GM18507 (cell line): ENCODE data around the gene APOF.
"Not testable (repeated sequence)": the region's sequence is repeated elsewhere in the genome, so short reads cannot be mapped to it uniquely, and the experiment has no call there.

Experiments used
- DNase-seq: peaks from one replicate; pipeline ENCODE4 v3.0.0; 2011; ENCODE audit warnings: low read depth; ENCODE audit not compliant: insufficient read length; ENCODE audit errors: extremely low spot score
- FAIRE-seq: peaks from 2 replicates; lab custom pipeline; 2011; peaks lifted over from hg19 to GRCh38; lab: Jason Lieb, UNC

The APOF gene

GRCh38 chr12:56334490-56334793 lies 28.2 kb downstream of the APOF start:
- FAIRE-seq = no peak
- no peak for DNase-seq

GRCh38 chr12:56333679-56334489 lies 28.8 kb downstream of the APOF start, which contains the start of gene PAN2:
TSS of gene PAN2 (minus strand) at chr12:56334000. CDS start at chr12:56333094, 906 bp downstream.
- peak; percentile 91 for DNase-seq
- FAIRE-seq = peak; percentile 95

- no peak for DNase-seq
- no peak for FAIRE-seq
Measured at GRCh38 chr12:56333197-56333678, 29.4 kb downstream of the APOF start.

- FAIRE-seq = no peak
- no peak for DNase-seq
Measured at GRCh38 chr12:56332512-56333196, 30.0 kb downstream of the APOF start.

GRCh38 chr12:56330936-56331490 lies 31.6 kb downstream of the APOF start:
- FAIRE-seq = no peak
- no peak for DNase-seq

- FAIRE-seq = no peak
- DNase-seq = no peak
Measured at GRCh38 chr12:56326533-56326932, 36.1 kb downstream of the APOF start.

- FAIRE-seq = no peak
- DNase-seq = no peak
Measured at GRCh38 chr12:56326126-56326525, 36.5 kb downstream of the APOF start.

GRCh38 chr12:56324206-56324605 lies 38.5 kb downstream of the APOF start:
- DNase-seq (no peak), FAIRE-seq (no peak)

GRCh38 chr12:56321610-56322009 lies 41.0 kb downstream of the APOF start:
- DNase-seq, FAIRE-seq: not testable (repeated sequence)

GRCh38 chr12:56321027-56321426 lies 41.6 kb downstream of the APOF start:
- DNase-seq = no peak
- no peak for FAIRE-seq

- DNase-seq (no peak), FAIRE-seq (no peak)
Measured at GRCh38 chr12:56317675-56318074, 45.0 kb downstream of the APOF start.

GRCh38 chr12:56315622-56316473 lies 46.8 kb downstream of the APOF start, which contains the start of gene CNPY2:
TSS of gene CNPY2 (minus strand) at chr12:56315988. CDS start at chr12:56315217, 771 bp downstream.
- peak; percentile 90 for DNase-seq
- peak; percentile 99 for FAIRE-seq

GRCh38 chr12:56315249-56315621 lies 47.4 kb downstream of the APOF start:
- DNase-seq (no peak), FAIRE-seq (no peak)

- FAIRE-seq (no peak), DNase-seq (no peak)
Measured at GRCh38 chr12:56311003-56311402, 51.7 kb downstream of the APOF start.
